ENCODE data around the gene CADPS2. TPM values are rescaled to one million over a fixed set of nuclear protein-coding genes. Genes with fewer than 3 reads are reported as not detected.

Gene CADPS2
- total RNA-seq, 2 donors from 2014 or later: 16.4 to 32.5 TPM

DNA sequence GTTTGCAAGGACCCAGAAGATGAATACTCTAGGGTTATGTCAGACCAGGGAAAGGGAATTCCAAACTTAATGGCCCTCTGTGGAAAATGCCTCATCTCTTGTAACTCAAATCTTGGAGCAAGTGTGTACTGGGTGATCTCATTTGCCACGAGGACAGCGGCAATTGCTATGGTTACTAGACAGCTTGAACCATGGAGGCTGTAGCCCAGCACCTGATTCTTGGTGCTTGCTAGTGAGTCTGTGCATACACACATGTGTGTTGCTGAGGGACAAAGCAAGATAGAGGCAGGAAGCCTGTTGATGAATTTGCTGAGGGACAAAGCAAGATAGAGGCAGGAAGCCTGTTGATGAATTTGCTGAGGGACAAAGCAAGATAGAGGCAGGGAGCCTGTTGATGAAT, 523.1 kb downstream of the CADPS2 start:
- H3K4me1 ChIP-seq (ENCODE audit: control insufficient read depth in 1 of 2, low read depth in 2 of 2): no peaks in the 10 kb centered on the region
- H3K27me3 ChIP-seq (replicated peaks; ENCODE audit: insufficient read depth): no peaks in the 10 kb centered on the region
- no peak overlapping the region for H3K4me3 ChIP-seq
- no peak for ATAC-seq (ENCODE audit: insufficient number of reproducible peaks, low FRiP score, low read depth)
- no peaks in the 10 kb centered on the region for H3K36me3 ChIP-seq
- no peaks in the 10 kb centered on the region for H3K9me3 ChIP-seq
- TF ChIP-seq, protein P1, sequence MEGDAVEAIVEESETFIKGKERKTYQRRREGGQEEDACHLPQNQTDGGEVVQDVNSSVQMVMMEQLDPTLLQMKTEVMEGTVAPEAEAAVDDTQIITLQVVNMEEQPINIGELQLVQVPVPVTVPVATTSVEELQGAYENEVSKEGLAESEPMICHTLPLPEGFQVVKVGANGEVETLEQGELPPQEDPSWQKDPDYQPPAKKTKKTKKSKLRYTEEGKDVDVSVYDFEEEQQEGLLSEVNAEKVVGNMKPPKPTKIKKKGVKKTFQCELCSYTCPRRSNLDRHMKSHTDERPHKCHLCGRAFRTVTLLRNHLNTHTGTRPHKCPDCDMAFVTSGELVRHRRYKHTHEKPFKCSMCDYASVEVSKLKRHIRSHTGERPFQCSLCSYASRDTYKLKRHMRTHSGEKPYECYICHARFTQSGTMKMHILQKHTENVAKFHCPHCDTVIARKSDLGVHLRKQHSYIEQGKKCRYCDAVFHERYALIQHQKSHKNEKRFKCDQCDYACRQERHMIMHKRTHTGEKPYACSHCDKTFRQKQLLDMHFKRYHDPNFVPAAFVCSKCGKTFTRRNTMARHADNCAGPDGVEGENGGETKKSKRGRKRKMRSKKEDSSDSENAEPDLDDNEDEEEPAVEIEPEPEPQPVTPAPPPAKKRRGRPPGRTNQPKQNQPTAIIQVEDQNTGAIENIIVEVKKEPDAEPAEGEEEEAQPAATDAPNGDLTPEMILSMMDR (IDR thresholded peaks at IDR 0.05): no peak
- no peak for DNase-seq (ENCODE audit: low spot score)
- no peak overlapping the region for H3K27ac ChIP-seq

DNA sequence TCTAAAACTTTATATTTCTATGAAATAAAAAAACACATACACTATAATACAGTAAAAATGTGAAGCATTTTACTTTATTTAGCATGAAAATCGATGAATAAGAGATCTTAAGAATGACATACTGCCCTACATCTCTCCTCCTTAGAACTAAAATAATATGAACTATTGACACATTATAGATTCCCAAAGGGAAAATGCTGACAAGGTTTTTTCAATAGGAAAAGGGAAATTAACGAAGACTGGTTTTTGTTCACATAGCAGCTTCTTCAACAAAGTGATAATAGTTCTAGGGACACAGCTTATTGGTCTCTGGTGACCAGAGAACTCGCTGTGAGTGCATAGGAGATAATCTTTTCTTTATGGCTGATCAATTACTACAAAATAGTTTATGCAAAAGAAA, 523.8 kb downstream of the CADPS2 start:
- Histone ChIP-seq H3K27ac (no peak overlapping the region), H3K4me3 (no peak overlapping the region), H3K36me3 (no peaks in the 10 kb centered on the region), H3K27me3 (replicated peaks; ENCODE audit: insufficient read depth) (no peaks in the 10 kb centered on the region), H3K4me1 (ENCODE audit: control insufficient read depth in 1 of 2, low read depth in 2 of 2) (no peaks in the 10 kb centered on the region), H3K9me3 (no peaks in the 10 kb centered on the region)
- DNase-seq (ENCODE audit: low spot score) (no peak), ATAC-seq (ENCODE audit: insufficient number of reproducible peaks, low FRiP score, low read depth) (no peak)
- TF ChIP-seq, protein P1 (IDR thresholded peaks at IDR 0.05): no peak

DNA sequence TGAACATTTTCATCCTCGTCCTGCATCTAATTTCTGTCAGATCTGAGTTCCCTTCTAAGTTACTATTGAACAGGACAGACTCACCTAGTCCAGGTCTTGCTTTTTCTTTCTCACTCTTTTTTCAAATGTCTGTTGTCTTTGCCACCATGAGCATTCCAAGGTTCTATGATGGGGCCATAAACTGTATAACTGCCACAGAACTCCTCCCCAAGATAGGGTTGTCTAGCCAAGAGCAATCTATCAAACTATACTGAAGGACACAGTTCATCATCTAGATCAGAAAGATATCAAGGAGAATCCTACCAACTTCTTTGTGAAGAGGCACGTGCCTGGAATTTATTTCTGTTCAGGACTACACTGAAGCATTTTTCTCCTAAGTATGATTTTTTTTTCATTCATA, 531.6 kb downstream of the CADPS2 start:
- H3K4me1 ChIP-seq (ENCODE audit: control insufficient read depth in 1 of 2, low read depth in 2 of 2): no peaks in the 10 kb centered on the region
- no peak for ATAC-seq (ENCODE audit: insufficient number of reproducible peaks, low FRiP score, low read depth)
- no peaks in the 10 kb centered on the region for H3K9me3 ChIP-seq
- DNase-seq (ENCODE audit: low spot score): no peak
- H3K27me3 ChIP-seq (replicated peaks; ENCODE audit: insufficient read depth): no peaks in the 10 kb centered on the region
- no peak overlapping the region for H3K27ac ChIP-seq
- H3K36me3 ChIP-seq: no peaks in the 10 kb centered on the region
- H3K4me3 ChIP-seq: no peak overlapping the region
- TF ChIP-seq, protein P1 (IDR thresholded peaks at IDR 0.05): no peak

DNA sequence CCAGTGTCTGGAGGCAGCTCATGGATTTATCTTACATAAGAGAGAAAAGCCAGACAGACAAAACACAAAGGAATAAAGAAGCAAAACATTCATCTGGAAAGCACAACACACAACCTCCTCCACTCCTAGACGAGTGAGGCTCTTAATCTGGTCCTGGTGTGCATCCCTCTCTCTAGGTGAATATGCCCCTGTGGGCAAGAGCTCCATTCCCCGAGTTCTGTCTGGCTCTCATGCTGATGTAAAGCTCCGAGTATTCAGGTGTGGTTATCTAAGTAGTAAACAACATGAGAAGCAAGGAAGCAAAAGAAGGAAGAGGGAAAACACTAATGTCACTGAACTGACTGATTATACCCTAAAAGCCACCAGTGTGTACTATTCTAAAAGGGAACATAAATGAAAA, 533.8 kb downstream of the CADPS2 start:
- TF ChIP-seq, protein P1 (IDR thresholded peaks at IDR 0.05): no peak
- no peak for DNase-seq (ENCODE audit: low spot score)
- ATAC-seq (ENCODE audit: insufficient number of reproducible peaks, low FRiP score, low read depth): no peak

DNA sequence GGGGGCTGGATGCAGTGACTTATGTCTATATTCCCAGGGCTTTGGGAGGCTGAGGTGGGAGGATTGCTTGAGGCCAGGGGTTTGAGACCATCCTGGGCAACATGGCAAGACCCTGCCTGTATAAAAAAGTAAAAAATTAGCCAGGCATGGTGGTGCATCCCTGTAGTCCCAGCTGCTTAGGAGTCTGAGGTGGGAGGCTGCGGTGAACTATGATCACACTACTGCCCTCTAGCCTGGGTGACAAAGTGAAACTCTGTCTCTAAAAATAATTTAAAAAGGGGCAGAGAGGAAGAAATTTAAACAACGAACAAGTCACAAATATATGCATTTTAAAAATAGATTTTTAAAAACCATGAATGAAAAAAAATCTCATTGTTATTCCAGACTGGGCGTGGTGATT, 535.6 kb downstream of the CADPS2 start:
- H3K27ac ChIP-seq: no peak overlapping the region
- H3K27me3 ChIP-seq (replicated peaks; ENCODE audit: insufficient read depth): no peaks in the 10 kb centered on the region
- no peaks in the 10 kb centered on the region for H3K4me1 ChIP-seq (ENCODE audit: control insufficient read depth in 1 of 2, low read depth in 2 of 2)
- ATAC-seq (ENCODE audit: insufficient number of reproducible peaks, low FRiP score, low read depth) (no peak), DNase-seq (ENCODE audit: low spot score) (no peak)
- no peak overlapping the region for H3K4me3 ChIP-seq
- H3K36me3 ChIP-seq: no peaks in the 10 kb centered on the region
- TF ChIP-seq, protein P1 (IDR thresholded peaks at IDR 0.05): no peak
- no peaks in the 10 kb centered on the region for H3K9me3 ChIP-seq

More for the DNA sequence above, 533.8 kb downstream of the CADPS2 start:
- no peaks in the 10 kb centered on the region for H3K9me3 ChIP-seq
- no peaks in the 10 kb centered on the region for H3K36me3 ChIP-seq
- no peaks in the 10 kb centered on the region for H3K4me1 ChIP-seq (ENCODE audit: control insufficient read depth in 1 of 2, low read depth in 2 of 2)
- H3K27ac ChIP-seq: no peak overlapping the region
- H3K4me3 ChIP-seq: no peak overlapping the region
- H3K27me3 ChIP-seq (replicated peaks; ENCODE audit: insufficient read depth): no peaks in the 10 kb centered on the region
